ENCODE data around the gene TXNDC17. TPM values are rescaled to one million over a fixed set of nuclear protein-coding genes. Genes with fewer than 3 reads are reported as not detected.
"Not testable (repeated sequence)": the region's sequence is repeated elsewhere in the genome, so short reads cannot be mapped to it uniquely, and the experiment has no call there.

The TXNDC17 gene
- total RNA-seq, 2 donors from 2014 or later: 135 to 151 TPM

DNA sequence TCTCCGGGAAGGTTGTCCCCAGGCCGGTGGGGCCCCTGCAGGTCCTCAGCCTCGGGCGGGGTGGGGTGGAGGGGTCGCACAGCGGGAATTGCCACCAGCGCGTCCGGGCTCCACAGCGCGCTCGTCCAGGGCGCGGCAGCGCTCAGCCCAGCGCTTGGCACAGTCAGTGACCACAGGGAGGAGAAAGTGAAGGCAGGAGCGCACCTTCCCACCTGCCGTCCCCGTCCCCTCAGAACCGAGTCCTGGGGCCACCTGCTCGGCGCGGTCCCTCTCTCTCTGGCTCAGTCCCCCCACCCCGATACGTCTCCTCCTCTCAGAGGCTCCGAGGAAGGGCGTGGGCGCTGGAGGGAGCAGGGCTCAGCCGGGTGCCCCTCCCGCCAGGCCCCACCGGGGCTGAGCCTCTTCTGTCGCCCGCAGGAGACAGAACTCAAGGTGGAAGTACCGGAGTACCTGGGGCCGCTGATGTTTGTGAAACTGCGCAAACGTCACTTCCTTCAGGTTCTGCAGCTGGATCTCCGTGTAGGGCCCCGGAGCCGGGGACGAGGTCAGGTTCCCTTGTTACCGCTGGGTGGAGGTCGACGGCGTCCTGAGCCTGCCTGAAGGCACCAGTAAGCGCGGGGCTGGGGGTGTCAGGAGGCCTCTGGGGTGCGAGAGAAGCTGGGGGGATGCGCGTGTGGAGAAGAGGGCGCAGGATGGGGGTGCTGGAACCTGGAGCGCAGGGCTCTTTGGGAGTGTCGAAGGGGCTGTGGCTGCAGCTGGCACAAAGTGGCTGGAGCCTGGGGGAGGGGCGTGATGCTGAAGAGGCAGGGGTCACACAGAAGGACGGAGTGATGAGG lies 16.2 kb downstream of the TXNDC17 start:
- peak in 1 of 2 donors; percentile 47 for DNase-seq
- intact Hi-C loops (cut with DNase I, micrococcal nuclease); ATAC-seq: not testable (repeated sequence)

- ATAC-seq (no peak), DNase-seq (no peak)
- intact Hi-C loops (cut with DNase I, micrococcal nuclease): no loop called here
Observed at GRCh38 chr17:6657633-6658287, 16.9 kb downstream of the TXNDC17 start.

DNA sequence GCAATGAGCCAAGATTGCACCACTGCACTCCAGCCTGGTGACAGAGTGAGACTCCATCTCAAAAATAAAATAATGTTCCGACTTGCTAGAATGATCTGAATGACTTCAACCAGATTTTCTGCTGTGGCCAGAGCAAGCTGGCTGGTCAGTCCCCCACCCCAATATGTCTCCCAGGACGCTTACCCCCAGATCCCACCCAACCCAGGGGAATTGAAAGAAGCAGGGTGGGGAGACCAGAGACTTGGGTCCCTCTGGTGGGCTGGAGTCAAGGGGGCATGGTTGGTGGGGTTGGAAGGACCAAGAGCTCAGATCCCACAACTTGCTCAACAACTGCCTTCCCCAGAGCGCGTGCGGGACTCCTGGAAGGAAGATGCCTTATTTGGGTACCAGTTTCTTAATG lies 17.6 kb downstream of the TXNDC17 start:
- intact Hi-C loops (cut with DNase I, micrococcal nuclease); ATAC-seq; DNase-seq: not testable (repeated sequence)

- intact Hi-C loops (cut with DNase I, micrococcal nuclease): no loop called here
- DNase-seq (no peak), ATAC-seq (no peak)
Observed at GRCh38 chr17:6660101-6660500, 19.2 kb downstream of the TXNDC17 start.

DNA sequence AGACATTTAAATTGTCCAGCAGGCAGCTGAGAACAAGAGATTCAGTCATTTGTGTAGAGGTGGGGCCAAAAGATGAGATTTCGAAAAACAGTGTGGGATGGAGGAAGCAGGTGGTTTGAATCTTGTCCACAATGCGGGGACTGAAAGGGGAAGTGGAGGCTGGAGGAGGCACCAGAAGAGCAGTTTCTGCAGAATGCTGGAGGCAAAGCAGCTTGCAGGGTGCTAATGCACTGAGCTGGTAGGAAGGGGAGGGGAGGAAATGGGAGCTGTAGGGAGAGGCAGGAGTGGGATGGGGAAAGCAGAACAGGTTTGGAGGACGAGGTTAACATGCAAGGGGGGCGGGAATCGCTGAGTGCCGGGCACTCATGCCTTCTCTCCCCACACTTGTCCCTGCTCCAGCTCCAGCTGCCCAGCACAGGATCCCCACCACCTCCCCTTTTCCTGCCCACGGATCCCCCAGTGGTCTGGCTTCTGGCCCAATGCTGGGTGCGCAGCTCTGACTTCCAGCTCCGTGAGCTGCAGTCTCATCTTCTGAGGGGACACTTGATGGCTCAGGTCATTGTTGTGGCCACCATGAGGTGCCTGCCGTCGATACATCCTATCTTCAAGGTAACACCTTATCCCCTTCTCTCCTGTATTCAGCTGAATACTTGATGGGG lies 20.1 kb downstream of the TXNDC17 start:
- no peak for ATAC-seq
- intact Hi-C loops (cut with DNase I, micrococcal nuclease): no loop called here
- no peak for DNase-seq

DNA sequence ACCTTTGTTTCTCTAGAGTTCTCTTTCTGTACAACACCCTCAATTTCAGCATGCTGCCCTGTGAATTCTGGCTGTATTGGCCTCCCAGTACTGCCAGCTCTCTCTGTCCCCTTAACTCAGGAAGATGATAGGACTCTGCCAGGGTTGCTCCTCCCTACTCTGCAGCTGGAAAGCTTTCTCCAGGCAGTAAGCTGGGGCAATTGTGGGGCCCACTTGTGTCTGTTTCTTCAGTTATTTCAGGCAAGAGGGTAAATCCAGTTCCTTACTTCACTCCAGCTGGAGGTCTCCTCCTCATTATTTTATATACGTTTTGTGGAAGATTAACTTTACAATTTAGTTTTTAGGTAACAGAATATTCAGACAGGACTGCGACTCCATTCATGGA lies 20.6 kb downstream of the TXNDC17 start:
- DNase-seq (no peak), ATAC-seq (no peak)
- intact Hi-C loops (cut with DNase I, micrococcal nuclease): no loop called here

- ATAC-seq; DNase-seq; intact Hi-C loops (cut with DNase I, micrococcal nuclease): not testable (repeated sequence)
Observed at GRCh38 chr17:6663200-6663599, 22.3 kb downstream of the TXNDC17 start.

GRCh38 chr17:6666077-6666521 lies 25.2 kb downstream of the TXNDC17 start:
- DNase-seq (peak; percentile 59 to 60), ATAC-seq (peak; percentile 95)
- intact Hi-C loops (cut with DNase I, micrococcal nuclease): no loop called here

DNA sequence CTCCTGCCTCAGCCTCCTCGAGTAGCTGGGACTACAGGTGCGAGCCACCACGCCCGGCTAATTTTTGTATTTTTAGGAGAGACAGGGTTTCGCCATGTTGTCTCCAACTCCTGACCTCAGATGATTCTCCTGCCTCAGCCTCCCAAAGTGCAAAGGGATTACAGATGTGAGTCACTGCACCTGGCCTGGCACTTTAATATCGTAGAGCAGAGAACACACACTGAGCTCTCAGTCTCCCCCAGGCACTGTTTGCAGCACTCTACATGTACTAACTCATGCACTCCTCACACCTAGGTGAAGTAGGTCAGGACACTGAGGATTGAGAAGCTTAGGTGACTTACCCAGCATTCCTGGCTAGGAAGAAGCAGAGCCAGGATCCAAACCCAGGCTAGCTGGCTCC lies 25.7 kb downstream of the TXNDC17 start:
- DNase-seq (no peak), ATAC-seq (no peak)
- intact Hi-C loops (cut with DNase I, micrococcal nuclease): no loop called here

DNA sequence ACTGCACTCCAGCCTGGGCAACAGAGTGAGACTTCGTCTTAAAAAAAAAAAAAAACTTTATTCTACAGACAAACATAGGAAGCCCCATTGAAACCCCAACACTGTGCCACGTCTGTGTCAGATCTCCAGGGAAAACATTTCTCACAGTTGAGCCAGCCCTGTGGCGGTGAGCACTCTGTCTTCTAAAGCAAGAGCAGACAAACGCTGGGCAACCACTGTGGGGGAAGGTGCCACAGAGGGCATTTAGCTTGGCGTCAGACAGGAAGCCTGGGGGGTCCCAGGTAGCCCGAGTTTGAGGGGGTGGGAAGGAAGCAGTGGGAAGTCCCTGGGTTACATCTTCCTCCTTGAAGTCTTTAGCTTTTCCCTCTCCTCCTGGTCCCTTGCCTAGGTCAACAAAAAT lies 26.7 kb downstream of the TXNDC17 start:
- intact Hi-C loops (cut with DNase I, micrococcal nuclease): no loop called here
- DNase-seq (no peak), ATAC-seq (no peak)

DNA sequence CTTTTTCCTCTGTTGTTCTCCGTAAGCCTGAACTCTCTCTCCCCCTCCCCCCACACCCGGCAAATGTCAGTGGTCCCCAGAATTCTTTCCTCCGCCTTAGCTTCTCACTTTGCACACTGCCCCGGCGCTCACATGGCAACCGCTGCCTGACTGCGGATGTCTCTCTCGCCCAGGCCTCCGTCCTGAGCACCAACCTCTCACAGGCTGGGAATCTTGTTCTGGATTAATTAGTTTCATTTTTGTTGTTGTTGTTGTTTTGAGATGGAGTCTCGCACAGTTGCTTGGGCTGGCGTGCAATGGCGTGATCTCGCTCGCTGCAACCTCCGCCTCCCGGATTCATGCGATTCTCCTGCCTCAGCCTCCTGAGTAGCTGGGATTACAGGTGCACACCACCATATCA lies 27.4 kb downstream of the TXNDC17 start:
- intact Hi-C loops (cut with DNase I, micrococcal nuclease): no loop called here
- no peak for ATAC-seq

DNA sequence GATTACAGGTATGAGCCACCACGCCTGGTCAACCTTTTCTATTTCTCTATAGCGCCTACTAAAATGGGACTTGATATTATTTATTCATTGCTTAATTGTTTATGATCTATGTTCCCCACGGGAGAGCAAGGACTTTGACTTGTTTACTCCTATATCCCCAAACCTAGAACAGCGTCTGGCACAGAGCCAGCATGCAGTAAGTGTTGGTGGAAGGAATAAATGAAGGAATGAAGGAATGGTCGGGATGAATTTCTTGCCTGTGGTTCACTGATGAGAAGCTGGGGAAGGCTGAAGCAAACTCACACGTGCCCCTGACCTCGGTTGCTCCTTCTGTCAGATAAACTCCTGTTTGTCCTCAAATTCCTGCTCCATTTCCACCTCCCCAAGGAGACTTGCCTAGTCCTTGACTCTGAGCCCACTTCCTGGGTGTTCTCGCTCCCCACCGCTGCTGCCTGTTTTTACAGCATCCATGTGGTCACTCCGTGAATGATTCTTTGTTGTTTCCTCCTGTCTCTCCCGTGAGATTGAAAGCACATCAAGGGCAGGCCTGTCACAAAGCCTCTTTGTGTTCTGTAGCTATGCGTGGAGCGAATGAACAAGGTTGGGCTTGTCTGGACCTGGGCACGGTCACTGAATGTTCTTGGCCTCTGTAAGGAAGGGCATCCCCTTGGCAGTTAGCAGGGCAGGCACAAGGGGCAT lies 28.0 kb downstream of the TXNDC17 start:
- DNase-seq: no peak
- intact Hi-C loops (cut with DNase I, micrococcal nuclease): no loop called here
- no peak for ATAC-seq

More for the DNA sequence above, 27.4 kb downstream of the TXNDC17 start:
- no peak for DNase-seq

GRCh38 chr17:6669479-6670212 lies 28.8 kb downstream of the TXNDC17 start:
- no peak for ATAC-seq
- intact Hi-C loops (cut with DNase I, micrococcal nuclease): loop anchor here in 1 of 2 donors (10.0 kb wide), 1 partner anchor 165 kb away; the partner anchor contains the start of gene TEKT1
- DNase-seq: no peak

- intact Hi-C loops (cut with DNase I, micrococcal nuclease): loop anchor here in 1 of 2 donors (10.0 kb wide), 1 partner anchor 164 kb away; the partner anchor contains the start of gene TEKT1
- ATAC-seq (no peak), DNase-seq (no peak)
Observed at GRCh38 chr17:6670571-6670970, 29.7 kb downstream of the TXNDC17 start.

DNA sequence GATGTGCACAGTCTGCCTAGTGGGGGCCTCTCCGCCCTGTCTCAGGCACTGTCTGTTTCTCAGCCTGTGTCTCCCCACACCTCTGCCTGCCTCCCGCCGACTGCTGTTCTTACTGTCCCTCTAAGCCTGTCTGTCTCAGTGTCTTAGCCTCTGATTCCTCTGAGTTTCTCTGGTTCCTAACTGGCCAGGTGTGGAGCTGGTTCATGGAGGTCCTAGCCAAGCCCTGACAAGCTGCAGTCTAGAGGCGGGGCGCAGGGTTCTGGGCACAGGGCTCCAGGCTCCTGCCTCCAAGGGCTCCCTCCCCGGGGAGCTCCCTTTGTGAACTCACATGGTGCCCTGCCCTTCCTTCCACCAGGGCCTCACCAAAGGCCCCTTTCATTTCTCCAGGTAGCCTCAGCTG lies 30.1 kb downstream of the TXNDC17 start:
- intact Hi-C loops (cut with DNase I, micrococcal nuclease): loop anchor here in 1 of 2 donors (10.0 kb wide), 1 partner anchor 164 kb away; the partner anchor contains the start of gene TEKT1
- no peak for ATAC-seq
- DNase-seq: no peak

DNA sequence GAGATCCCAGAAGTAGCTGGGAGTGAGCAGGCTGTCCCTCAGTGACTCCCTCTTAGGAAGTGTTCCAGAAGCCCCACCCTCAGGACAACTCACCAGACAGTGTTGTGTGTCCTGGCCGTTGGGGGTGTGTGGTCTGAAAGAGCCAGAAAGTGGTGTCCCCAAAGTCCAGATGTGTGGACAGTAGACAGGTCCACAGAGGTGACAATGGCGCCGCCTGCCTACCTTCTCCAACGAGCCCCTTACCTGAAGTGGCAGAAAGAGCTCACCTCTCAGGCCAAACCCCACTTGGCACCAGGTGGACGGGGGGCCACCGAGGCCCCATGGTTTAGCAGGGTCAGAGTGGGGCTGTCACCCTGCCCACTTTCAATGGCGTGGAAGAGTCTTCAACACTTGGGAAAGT lies 30.6 kb downstream of the TXNDC17 start:
- ATAC-seq (no peak), DNase-seq (no peak)
- intact Hi-C loops (cut with DNase I, micrococcal nuclease): loop anchor here in 1 of 2 donors (10.0 kb wide), 1 partner anchor 163 kb away; the partner anchor contains the start of gene TEKT1

GRCh38 chr17:6674586-6674985 lies 33.7 kb downstream of the TXNDC17 start:
- intact Hi-C loops (cut with DNase I, micrococcal nuclease): loop anchor here in 1 of 2 donors (10.0 kb wide), 1 partner anchor 160 kb away; the partner anchor contains the start of gene TEKT1
- DNase-seq: no peak
- ATAC-seq: no peak
